Measurements from ENCODE around the gene SH3RF3. TPM values are rescaled to one million over a fixed set of nuclear protein-coding genes. Genes with fewer than 3 reads are reported as not detected.

The SH3RF3 gene
- total RNA-seq, 2 experiments from 2014 or later, result 0.31 to 0.36 TPM

DNA sequence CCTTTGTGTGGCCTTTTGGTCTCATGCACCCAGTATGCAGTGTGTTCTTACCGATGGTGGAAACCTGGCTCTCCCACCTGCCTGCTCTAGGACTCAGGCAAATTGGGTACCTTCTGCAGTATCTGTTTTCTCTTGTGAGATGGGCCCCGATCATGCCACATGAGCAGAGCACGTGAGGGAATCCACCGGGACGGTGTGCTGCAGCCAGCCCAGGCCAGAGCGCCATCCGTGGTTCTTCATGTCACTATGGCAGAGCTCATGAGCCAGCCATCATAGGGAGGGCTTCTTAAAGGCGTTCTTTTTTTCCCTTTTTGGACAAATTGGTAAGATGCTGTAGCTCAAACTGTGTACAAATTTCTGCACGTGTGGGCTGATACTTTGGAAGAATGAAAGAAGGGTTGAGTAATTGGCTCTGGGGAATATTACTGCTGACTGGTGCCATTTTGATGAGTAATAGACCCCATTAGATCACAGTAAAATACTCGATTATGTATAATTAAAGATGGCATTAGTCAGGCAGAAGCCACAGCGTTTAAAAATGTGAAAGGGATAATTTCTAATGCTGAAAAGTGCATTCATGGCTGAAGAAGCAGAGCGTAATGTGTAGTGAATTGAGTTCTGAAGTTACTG is 19.2 kb downstream of the SH3RF3 start:
- DNase-seq, result no peak
- ATAC-seq (ENCODE audit: low read depth), result no peak
- Mint-ChIP-seq H3K4me3 (no peak overlapping the region), H3K36me3 (no peaks in the 10 kb centered on the region), H3K9me3 (no peaks in the 10 kb centered on the region), H3K27ac (no peak overlapping the region), H3K4me1 (peaks cover 10% of the 10 kb centered on the region), H3K27me3 (peaks cover 4% of the 10 kb centered on the region)
- POLR2A ChIA-PET, result no interaction called here

DNA sequence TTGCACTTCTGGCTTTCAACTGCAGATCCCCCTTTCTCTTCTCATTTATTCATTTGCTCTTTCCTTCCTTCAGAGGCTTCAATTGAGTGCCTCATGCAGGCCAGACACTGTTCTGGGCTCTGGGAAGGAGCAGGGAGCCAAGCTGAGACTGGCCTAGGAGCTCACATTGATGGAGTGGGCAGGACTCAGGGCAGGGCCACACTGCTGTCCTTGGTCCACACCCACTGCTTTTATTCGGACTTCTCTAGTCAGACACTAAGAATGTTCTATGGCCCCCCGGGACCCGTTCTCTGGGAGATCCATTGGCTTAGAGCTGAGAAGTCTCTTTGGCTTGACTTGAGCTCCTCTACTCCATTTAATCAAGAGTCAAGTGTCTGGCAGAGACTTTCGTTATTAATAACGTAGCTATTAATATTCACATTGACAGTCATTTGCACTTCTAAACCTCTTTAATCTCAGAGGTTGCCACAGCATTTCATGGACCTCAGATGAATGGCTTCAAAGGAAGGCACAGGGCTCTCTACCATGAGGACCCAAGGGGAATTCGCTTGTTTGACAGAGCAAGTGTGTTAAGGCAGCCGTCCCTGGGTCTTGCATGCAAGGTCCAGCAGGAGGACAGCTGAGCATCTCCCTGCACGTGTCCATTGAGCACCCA is 20.1 kb downstream of the SH3RF3 start:
- Mint-ChIP-seq H3K27me3 (peaks cover 4% of the 10 kb centered on the region), H3K4me3 (no peak overlapping the region)
- ATAC-seq (ENCODE audit: low read depth), result no peak

DNA sequence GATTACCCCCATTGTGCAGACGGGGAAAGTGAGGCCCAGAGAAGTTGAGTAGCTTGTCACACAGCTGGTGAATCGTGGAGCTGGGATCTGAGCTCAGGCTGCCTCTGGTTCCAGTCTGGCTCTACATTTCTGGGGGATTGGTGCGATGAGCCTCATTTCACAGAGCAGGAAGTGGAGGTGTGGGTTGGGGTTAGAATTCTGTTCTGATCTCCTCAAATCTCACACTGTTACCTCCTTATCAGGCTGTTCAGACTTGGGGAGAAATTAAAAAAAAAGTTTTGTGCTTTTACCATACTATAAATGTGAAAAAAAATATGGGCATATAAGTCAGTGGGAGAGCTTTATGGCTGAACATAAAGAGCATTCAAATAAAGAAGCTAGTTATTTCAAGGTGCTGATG is 21.6 kb downstream of the SH3RF3 start:
- Mint-ChIP-seq H3K27ac (no peak overlapping the region), H3K36me3 (no peaks in the 10 kb centered on the region), H3K4me3 (no peak overlapping the region), H3K4me1 (peaks cover 9% of the 10 kb centered on the region), H3K27me3 (peaks cover 4% of the 10 kb centered on the region), H3K9me3 (no peaks in the 10 kb centered on the region)
- POLR2A ChIA-PET, result no interaction called here
- DNase-seq, result no peak
- no peak for ATAC-seq (ENCODE audit: low read depth)

More for the DNA sequence above, 20.1 kb downstream of the SH3RF3 start:
- DNase-seq, result no peak
- Mint-ChIP-seq H3K36me3 (no peaks in the 10 kb centered on the region), H3K9me3 (no peaks in the 10 kb centered on the region), H3K27ac (no peak overlapping the region), H3K4me1 (peaks cover 7% of the 10 kb centered on the region)
- POLR2A ChIA-PET, result no interaction called here

DNA sequence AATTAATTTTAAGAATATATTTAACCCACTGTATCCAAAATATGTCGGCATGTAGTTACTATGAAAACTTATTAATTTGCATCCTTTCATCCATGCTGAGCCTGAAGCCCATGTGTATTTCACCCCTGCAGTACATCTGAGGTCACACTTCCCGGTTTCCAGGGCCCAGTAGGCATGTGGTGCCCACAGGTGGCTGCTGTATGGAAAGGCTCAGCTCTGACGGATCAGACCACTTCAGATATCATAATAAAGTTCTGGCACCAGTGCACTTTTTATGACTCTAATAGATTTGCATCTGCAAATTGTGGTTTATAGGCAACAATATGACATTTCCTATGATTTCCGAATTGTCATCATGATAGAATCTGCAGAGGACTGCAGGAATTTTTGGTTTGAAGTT is 22.5 kb downstream of the SH3RF3 start:
- no peak for ATAC-seq (ENCODE audit: low read depth)
- POLR2A ChIA-PET, result no interaction called here

DNA sequence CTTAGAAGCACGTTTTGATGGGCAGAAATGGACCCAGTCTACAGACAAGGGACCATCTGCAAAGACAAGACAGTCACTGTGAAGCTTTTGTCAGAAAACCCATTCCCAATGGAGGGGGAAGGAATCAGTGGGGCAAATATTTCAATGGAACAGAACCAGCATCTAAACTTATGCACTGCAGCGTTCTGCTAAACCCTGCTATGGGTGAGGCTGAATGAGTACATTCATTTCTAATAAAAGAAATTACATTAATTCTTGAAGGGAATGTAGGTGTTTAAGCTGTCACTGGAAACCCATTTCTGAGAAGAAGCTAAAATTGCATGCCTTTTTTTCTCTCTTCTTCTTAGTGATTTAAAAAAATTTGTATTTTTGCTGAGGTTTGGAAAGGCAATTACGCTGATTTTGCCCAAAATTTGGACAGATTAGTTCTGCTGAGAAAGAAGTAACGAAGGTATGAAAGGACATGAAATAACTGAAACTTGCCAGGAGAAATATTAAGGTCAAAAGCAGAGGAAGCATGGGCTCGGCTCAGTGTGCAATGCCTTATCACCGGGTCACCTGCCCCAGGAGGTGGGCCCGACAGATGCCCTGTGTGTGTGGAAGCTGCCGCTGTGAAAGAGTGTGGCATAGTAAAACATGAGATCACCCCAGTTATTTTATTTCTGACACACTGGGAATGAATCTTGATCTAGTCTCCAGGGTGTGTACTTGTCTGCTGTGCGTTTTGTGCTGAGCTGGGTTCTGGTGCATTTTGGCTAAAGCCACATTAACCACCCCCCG is 24.2 kb downstream of the SH3RF3 start:
- no peak for ATAC-seq (ENCODE audit: low read depth)
- no peaks in the 10 kb centered on the region for H3K27me3 Mint-ChIP-seq

More for the DNA sequence above, 22.5 kb downstream of the SH3RF3 start:
- DNase-seq, result no peak
- Mint-ChIP-seq H3K36me3 (no peaks in the 10 kb centered on the region), H3K9me3 (no peaks in the 10 kb centered on the region), H3K4me1 (peaks cover 10% of the 10 kb centered on the region), H3K27ac (no peak overlapping the region), H3K4me3 (no peak overlapping the region), H3K27me3 (peaks cover 4% of the 10 kb centered on the region)

DNA sequence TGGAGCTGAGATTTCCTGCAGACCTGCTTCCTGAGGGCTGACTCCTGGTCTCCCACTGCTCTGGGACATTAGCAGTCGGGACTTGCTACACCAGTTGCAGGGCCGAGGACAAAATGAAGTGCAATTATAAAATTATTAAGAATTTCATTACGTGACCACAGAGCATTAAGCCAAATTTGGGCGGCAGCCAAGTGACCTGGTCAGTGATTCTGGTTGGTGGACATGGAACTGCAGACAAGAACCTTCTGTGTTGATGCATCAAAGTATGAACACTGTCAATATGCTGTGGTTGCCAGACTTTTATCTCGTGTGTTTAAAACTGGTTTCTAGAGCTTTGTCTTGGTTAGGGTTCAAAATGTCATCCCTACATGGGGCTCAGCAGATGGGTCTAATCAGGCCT is 24.8 kb downstream of the SH3RF3 start:
- no peak overlapping the region for H3K27ac Mint-ChIP-seq
- no peak overlapping the region for H3K4me3 Mint-ChIP-seq
- no peak for DNase-seq
- H3K36me3 Mint-ChIP-seq, result no peaks in the 10 kb centered on the region
- POLR2A ChIA-PET, result no interaction called here
- peaks cover 10% of the 10 kb centered on the region for H3K4me1 Mint-ChIP-seq
- ATAC-seq (ENCODE audit: low read depth), result no peak
- H3K27me3 Mint-ChIP-seq, result no peaks in the 10 kb centered on the region
- no peaks in the 10 kb centered on the region for H3K9me3 Mint-ChIP-seq

More for the DNA sequence above, 24.2 kb downstream of the SH3RF3 start:
- no peaks in the 10 kb centered on the region for H3K9me3 Mint-ChIP-seq
- H3K4me3 Mint-ChIP-seq, result no peak overlapping the region
- H3K27ac Mint-ChIP-seq, result no peak overlapping the region
- no peak for DNase-seq
- H3K36me3 Mint-ChIP-seq, result no peaks in the 10 kb centered on the region
- POLR2A ChIA-PET, result no interaction called here
- peaks cover 10% of the 10 kb centered on the region for H3K4me1 Mint-ChIP-seq

DNA sequence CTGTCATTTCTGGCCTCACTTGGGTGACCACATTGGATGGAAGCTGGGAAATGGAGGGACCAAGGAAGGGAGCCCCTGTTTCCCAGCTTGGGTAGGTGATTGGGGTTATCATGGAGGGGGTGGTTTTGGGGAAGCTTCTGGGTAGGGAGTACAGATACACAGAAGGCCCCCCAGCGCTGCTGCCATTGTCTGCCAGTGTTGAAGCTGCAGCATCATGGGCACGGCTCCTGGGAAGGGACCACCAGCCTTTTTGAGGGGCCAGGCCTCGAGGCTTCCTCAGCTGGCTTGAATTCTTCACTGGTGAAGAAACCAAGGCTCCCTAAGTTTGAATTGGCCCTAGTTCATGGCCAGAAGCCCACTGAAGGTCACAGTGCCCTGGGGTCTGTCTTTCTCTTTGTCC is 25.2 kb downstream of the SH3RF3 start:
- no peaks in the 10 kb centered on the region for H3K36me3 Mint-ChIP-seq
- H3K4me3 Mint-ChIP-seq, result no peak overlapping the region
- H3K9me3 Mint-ChIP-seq, result no peaks in the 10 kb centered on the region
- no peak for DNase-seq
- no peak for ATAC-seq (ENCODE audit: low read depth)
- no peak overlapping the region for H3K27ac Mint-ChIP-seq
- no peaks in the 10 kb centered on the region for H3K27me3 Mint-ChIP-seq
- peaks cover 10% of the 10 kb centered on the region for H3K4me1 Mint-ChIP-seq
- POLR2A ChIA-PET, result interaction anchor here (0.5 kb wide), 1 partner anchor 61 kb away, joined by 6 read pairs; no protein-coding TSS in a partner anchor

DNA sequence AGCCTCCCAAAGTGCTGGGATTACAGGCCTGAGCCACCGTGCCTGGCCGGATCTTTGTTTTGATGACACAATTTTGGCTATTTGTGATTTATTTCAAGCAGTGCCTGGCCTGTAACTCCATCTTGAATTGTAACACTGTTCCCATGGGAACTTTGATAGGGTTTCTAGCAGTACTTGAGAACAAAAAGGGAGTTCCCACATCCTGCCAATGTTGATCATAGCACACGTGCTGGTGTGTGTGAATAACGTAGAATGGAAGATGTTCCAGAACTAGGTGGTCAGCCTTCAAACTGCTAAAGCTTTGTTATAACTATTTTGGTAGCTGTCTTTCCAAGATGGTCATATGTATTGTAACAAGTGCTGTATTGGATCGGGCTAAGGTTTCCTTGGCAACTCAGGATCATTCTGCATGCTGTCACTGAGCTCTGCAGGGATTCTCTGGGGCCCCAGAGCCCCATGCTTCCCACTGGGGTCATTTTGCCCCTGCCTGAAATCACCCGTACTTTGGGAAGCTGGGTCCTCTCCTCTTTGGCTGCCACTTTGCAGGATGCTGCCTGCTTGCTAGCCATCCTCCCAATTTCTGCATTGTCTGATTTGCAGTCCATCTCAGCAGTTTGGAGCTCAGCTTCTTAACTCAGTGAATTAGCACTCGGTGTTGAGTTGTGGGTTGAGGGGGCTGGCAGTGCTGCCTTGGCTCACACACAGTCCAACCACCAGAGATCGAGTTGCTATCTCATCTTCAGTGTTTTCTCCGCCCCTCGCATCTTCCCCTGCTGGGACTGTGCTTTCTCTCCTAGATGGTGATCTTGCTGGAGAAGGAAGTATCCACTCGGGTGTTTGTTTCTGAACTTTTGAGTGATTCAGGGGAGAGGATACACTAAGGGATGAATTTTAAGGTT is 26.8 kb downstream of the SH3RF3 start:
- Mint-ChIP-seq H3K4me1 (peaks cover 3% of the 10 kb centered on the region), H3K27me3 (no peaks in the 10 kb centered on the region), H3K36me3 (no peaks in the 10 kb centered on the region), H3K4me3 (no peak overlapping the region), H3K9me3 (no peaks in the 10 kb centered on the region), H3K27ac (no peak overlapping the region)
- POLR2A ChIA-PET, result no interaction called here
- no peak for ATAC-seq (ENCODE audit: low read depth)
- DNase-seq, result no peak

DNA sequence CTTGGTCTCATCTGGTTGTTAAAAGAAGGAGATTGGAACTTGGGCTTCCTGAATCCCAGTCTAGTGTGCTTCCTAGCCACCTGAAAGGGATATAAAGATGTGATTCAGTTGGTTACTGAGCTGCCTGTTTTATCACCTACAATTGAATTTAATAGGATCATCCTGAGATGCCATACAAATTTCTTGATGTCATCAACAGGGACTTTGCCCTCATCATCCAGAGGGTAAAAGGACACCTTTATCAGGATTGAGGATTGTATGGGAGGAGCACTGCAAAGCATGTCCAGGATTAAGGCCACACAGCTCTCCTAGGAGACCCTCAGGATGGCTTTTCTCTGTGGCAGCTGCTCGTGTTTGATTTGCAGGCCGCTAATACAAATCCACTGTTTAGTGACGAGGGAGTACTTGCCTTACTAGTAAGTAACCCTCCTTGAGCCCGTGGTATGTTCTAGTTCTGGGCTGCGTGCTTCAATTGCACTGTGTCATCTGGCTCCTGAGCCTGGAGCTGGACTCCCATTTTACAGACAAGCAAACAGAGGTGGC is 28.6 kb downstream of the SH3RF3 start:
- Mint-ChIP-seq H3K27ac (no peak overlapping the region), H3K9me3 (no peaks in the 10 kb centered on the region), H3K27me3 (no peaks in the 10 kb centered on the region), H3K4me1 (peaks cover 3% of the 10 kb centered on the region), H3K4me3 (no peak overlapping the region), H3K36me3 (no peaks in the 10 kb centered on the region)
- DNase-seq (no peak), ATAC-seq (ENCODE audit: low read depth) (no peak)
- POLR2A ChIA-PET, result no interaction called here

DNA sequence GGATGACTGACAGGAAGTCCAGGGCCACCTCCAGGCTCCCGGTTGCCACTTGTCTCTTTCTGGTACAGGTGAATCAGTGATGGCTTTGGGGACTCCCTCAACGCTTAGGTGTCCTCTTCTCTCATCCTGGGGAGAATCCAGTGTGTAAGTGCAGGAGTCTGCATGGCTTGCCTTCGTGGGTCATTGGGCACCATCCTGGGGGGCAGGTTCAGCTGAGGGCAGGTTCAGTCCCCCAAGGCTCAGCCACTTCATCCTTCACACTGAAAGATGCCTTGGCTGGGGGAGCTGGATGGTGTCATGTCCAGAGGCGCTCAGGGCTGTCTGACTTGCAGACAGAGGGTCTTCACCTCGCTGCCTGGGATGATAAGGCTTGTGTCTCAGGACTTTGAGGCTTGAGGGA is 29.2 kb downstream of the SH3RF3 start:
- H3K9me3 Mint-ChIP-seq, result no peaks in the 10 kb centered on the region
- no peaks in the 10 kb centered on the region for H3K36me3 Mint-ChIP-seq
- H3K27me3 Mint-ChIP-seq, result no peaks in the 10 kb centered on the region
- H3K27ac Mint-ChIP-seq, result no peak overlapping the region
- H3K4me3 Mint-ChIP-seq, result no peak overlapping the region
- DNase-seq (no peak), ATAC-seq (ENCODE audit: low read depth) (no peak)
- POLR2A ChIA-PET, result no interaction called here
- peaks cover 3% of the 10 kb centered on the region for H3K4me1 Mint-ChIP-seq

DNA sequence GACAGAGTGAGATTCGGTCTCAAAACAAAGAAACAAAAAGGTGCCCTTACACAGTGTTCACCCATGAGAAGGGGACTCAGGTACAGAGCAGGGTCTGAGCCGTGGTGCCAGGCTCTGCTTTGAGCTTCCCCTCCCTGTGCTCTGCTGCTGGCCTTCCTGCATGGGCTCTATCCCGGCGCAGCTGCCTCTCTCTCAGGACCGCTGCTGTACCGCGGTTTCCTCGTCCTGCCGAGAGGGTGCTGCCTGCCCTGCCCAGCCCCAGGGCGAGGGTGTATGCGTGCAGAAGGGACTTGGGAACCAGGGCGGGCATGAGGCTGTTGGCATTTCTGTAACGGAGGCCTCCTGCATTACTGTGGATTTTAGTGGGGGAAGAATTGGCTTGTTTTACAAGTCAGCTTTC is 30.1 kb downstream of the SH3RF3 start:
- no peak overlapping the region for H3K4me3 Mint-ChIP-seq
- ATAC-seq (ENCODE audit: low read depth), result no peak
- peaks cover 2% of the 10 kb centered on the region for H3K9me3 Mint-ChIP-seq
- POLR2A ChIA-PET, result no interaction called here
- no peaks in the 10 kb centered on the region for H3K36me3 Mint-ChIP-seq
- no peak for DNase-seq
- H3K27me3 Mint-ChIP-seq, result no peaks in the 10 kb centered on the region
- H3K27ac Mint-ChIP-seq, result no peak overlapping the region
- peaks cover 6% of the 10 kb centered on the region for H3K4me1 Mint-ChIP-seq

DNA sequence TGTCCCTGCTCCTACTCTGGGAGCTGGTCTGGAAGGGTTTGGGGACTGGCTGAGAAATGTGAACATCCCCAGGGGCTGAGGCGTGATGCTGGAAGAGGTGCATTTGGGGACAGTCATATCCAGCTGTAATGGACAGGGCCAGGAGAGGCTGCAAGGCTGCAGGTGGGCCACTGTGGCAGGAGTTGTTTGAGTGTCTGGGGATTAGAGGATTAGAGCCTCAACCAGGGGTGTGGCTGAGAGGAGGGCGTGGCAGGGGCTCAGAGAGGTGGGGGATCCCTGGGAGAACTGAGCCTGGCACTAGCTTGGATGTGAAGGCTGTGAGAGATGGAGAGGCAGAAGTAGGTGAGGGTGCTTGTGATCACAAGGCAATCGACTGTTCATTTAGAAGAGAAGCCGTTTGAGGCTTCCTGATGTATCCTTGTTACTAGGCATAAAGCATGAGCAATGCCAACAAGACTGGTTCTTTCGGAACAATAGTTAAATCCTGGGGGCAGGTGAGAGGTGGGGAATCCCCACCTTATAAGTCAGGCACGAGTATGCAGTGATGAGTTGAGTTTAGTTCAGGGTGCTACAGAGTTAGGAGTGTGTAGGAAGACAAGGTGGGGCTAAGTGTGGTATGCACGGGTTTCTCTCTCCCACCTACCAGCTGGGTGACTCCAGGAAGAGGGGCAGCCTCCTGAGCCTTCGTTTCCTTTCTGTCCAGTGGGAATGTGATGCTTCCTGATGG is 31.9 kb downstream of the SH3RF3 start:
- H3K9me3 Mint-ChIP-seq, result peaks cover 2% of the 10 kb centered on the region
- DNase-seq, result no peak
- peaks cover 3% of the 10 kb centered on the region for H3K4me1 Mint-ChIP-seq
- POLR2A ChIA-PET, result no interaction called here
- no peaks in the 10 kb centered on the region for H3K27me3 Mint-ChIP-seq
- H3K27ac Mint-ChIP-seq, result no peak overlapping the region
- ATAC-seq (ENCODE audit: low read depth), result no peak
- H3K36me3 Mint-ChIP-seq, result no peaks in the 10 kb centered on the region
- no peak overlapping the region for H3K4me3 Mint-ChIP-seq
